ENCODE data around the gene SDK1.

Gene SDK1

DNA sequence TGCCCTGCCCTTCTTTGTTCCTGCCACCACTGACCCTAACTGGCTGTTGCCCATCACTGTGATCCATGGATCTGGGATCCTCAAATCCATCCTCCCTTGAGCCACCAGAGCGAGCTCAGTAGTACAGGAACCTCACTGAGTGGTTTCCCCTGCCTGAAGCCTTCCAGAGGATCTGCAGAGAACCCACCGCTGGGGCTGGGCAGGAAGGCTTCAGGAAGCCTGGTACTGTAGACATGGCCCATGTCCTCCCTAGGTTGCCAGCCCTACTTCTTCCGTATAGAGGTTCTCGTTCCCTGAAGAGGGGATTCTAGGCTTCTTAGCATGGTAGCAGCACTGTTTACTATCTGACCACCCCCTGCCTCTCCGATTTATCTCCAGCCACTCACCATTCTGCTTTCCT, 693.7 kb downstream of the SDK1 start:
- TF ChIP-seq, protein P1, sequence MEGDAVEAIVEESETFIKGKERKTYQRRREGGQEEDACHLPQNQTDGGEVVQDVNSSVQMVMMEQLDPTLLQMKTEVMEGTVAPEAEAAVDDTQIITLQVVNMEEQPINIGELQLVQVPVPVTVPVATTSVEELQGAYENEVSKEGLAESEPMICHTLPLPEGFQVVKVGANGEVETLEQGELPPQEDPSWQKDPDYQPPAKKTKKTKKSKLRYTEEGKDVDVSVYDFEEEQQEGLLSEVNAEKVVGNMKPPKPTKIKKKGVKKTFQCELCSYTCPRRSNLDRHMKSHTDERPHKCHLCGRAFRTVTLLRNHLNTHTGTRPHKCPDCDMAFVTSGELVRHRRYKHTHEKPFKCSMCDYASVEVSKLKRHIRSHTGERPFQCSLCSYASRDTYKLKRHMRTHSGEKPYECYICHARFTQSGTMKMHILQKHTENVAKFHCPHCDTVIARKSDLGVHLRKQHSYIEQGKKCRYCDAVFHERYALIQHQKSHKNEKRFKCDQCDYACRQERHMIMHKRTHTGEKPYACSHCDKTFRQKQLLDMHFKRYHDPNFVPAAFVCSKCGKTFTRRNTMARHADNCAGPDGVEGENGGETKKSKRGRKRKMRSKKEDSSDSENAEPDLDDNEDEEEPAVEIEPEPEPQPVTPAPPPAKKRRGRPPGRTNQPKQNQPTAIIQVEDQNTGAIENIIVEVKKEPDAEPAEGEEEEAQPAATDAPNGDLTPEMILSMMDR (IDR thresholded peaks at IDR 0.05; ENCODE audit: low read depth, low read length, missing control alignments), result no peak
- DNase-seq (ENCODE audit: low read depth), result no peak
- no peak overlapping the region for H3K4me3 ChIP-seq (ENCODE audit: low read depth, low read length)

DNA sequence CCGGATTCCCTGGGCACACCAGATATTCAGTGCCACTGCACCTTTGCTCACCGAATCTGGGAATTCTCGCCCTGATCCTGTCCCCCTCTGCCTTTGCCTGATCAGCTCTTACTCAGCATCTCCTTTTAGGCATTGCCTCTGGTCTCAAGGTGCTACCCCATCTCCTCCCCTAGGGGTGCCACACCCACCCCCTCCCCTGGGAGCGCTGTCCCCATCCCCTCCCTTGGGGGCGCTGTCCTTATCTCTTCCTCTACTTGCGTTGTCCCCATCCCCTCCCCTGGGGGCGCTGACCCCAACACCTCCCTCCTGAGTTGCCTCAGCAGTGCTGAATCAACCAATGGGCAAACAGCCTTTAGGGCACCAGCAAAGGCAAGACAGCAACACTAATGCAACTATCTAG, 694.1 kb downstream of the SDK1 start:
- TF ChIP-seq, protein P1 (IDR thresholded peaks at IDR 0.05; ENCODE audit: low read depth, low read length, missing control alignments), result no peak
- no peak overlapping the region for H3K4me3 ChIP-seq (ENCODE audit: low read depth, low read length)
- DNase-seq (ENCODE audit: low read depth), result no peak

DNA sequence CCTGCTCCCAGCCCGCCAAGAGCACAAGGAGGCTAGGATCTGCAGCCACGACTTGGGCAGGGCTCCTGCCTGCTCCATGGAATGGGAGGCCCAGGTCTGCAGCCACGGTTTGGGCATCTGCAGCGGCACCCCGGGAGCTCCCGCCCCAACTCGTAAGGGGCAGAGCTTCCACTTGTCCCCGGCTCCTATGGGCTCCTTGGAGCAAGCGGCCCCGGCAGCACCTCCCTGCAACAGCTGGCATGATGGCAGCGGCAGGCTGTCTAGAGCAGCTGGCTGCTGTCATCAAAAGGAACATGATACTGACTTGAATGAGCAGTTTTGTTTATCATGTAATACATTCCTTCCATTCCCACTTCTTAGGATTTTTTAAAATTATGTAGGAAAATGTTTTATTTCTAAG, 697.0 kb downstream of the SDK1 start:
- DNase-seq (ENCODE audit: low read depth), result no peak
- H3K4me3 ChIP-seq (ENCODE audit: low read depth, low read length), result no peak overlapping the region
- TF ChIP-seq, protein P1 (IDR thresholded peaks at IDR 0.05; ENCODE audit: low read depth, low read length, missing control alignments), result no peak

DNA sequence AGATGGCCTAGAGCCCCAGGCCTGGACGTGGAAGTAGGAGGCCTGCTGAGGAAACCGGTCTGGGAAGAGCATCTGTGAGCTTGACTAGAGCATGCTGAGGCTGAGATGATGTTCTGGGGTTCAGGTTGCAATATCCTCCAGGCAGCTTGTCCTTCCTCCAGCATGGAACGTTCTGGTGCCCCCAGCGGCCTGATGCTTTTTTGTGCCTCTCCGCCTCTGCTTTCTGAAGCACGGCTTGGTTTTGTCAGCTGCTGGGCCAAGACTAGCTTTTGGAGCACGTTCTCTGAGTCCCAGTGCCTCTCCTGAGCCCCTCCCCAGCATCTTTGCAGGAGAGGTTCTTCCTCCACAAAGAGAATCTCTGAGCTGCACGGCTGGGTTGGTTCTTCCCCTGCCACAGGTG, 699.1 kb downstream of the SDK1 start:
- H3K4me3 ChIP-seq (ENCODE audit: low read depth, low read length), result no peak overlapping the region
- TF ChIP-seq, protein P1 (IDR thresholded peaks at IDR 0.05; ENCODE audit: low read depth, low read length, missing control alignments), result no peak
- DNase-seq (ENCODE audit: low read depth), result no peak

DNA sequence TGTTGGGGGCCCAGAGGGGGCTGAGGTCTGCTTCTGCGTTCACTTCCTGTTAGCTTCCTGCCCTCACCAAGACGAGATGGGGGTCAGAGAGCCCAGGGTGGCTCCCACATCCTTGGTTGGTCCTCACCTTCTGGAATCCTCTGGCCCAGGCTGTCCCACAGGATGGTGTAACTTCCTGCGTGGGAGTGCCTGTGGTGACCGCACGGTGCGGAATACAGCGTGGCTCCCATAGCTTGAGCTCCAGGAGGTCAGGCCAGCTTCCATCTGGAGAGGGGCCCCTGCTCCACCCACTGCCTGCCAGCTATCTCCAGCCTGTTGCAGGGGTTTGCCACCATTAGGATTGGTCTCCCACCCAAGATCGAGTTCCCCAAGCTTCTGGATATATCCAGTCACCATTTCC, 699.9 kb downstream of the SDK1 start:
- H3K4me3 ChIP-seq (ENCODE audit: low read depth, low read length), result no peak overlapping the region
- TF ChIP-seq, protein P1 (IDR thresholded peaks at IDR 0.05; ENCODE audit: low read depth, low read length, missing control alignments), result no peak
- DNase-seq (ENCODE audit: low read depth), result no peak

DNA sequence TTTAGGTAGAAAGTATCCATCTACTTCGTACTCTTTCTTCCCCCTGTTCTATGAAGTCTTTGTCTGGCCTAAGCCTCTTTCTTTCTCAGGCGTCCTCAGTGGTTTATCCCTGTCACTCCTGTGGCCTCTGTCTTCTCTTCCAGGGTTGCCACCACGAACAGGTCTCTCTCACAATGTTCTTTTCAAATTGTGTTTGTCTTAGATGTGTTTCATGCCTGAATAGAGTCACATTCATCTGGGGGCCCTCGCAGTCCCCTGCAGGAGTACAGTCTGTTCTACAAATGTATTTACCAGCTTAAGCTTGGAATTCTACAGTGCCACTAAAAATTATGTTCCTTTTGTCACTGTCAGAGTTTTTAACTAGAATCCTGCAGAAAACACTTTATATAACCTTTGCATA, 700.7 kb downstream of the SDK1 start:
- TF ChIP-seq, protein P1 (IDR thresholded peaks at IDR 0.05; ENCODE audit: low read depth, low read length, missing control alignments), result no peak
- H3K4me3 ChIP-seq (ENCODE audit: low read depth, low read length), result no peak overlapping the region
- no peak for DNase-seq (ENCODE audit: low read depth)

DNA sequence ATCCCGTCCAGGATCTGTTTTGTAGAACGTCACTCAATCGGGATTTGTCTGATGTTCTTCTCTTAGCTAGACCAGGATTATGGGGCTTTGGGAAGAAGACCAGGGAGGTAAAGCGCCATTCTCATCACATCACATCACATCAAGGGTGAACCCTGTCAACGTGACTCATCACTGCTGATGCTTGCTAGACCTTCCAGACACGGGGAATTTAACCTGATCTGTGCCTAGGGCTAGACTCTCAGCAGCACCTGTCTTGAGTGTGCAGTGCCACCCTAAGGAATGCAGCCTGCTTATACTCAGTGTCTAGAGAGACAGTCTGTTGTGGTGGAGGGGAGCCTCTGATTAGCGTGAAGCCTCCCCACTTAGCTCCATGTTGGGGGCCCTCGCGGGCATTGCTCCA, 702.5 kb downstream of the SDK1 start:
- H3K4me3 ChIP-seq (ENCODE audit: low read depth, low read length), result no peak overlapping the region
- DNase-seq (ENCODE audit: low read depth), result no peak
- TF ChIP-seq, protein P1 (IDR thresholded peaks at IDR 0.05; ENCODE audit: low read depth, low read length, missing control alignments), result no peak
